GM23338 (cell line): ENCODE data around the gene NAP1L4. TPM values are rescaled to one million over a fixed set of nuclear protein-coding genes. Genes with fewer than 3 reads are reported as not detected.

ENCODE experiments used
- ATAC-seq: fragments of 200-7000 bp; cut with Tn5 transposase; 3 replicates; pipeline ENCODE4 v1.9.1; 2020
- DNase-seq: peaks from one replicate; pipeline ENCODE4 v3.0.0-alpha.2; 2015; ENCODE audit warnings: low spot score
- H2AFZ ChIP-seq: fragments of 200-600 bp; sonication (generic); 2 replicates; pipeline ENCODE4 v1.8.0; 2016; ENCODE audit warnings: antibody characterized with exemption, mild to moderate bottlenecking, moderate library complexity
- H3F3A ChIP-seq: fragments of 200-600 bp; sonication (generic); replicated peaks from 2 replicates; pipeline ENCODE4 v1.8.0; 2017; ENCODE audit warnings: antibody characterized with exemption, mixed run types, low read depth
- H3K27ac ChIP-seq: fragments of 200-600 bp; sonication (generic); 2 replicates; pipeline ENCODE4 v1.6.1; 2016; ENCODE audit warnings: low read depth
- H3K27me3 ChIP-seq: fragments of 200-600 bp; sonication (generic); 2 replicates; pipeline ENCODE4 v1.8.0; 2016; ENCODE audit warnings: mild to moderate bottlenecking, mixed run types, moderate library complexity; ENCODE audit not compliant: insufficient read depth
- H3K36me3 ChIP-seq: fragments of 200-600 bp; sonication (generic); 2 replicates; pipeline ENCODE4 v1.8.0; 2016; ENCODE audit warnings: mild to moderate bottlenecking; ENCODE audit not compliant: insufficient read depth
- H3K4me1 ChIP-seq: fragments of 200-600 bp; sonication (generic); 2 replicates; pipeline ENCODE4 v1.8.0; 2016; ENCODE audit warnings: mild to moderate bottlenecking, moderate library complexity; ENCODE audit not compliant: insufficient read depth
- H3K4me2 ChIP-seq: fragments of 200-600 bp; sonication (generic); 2 replicates; pipeline ENCODE4 v1.7.1; 2017; ENCODE audit warnings: mixed run types
- H3K4me3 ChIP-seq: fragments of 200-600 bp; sonication (generic); 2 replicates; pipeline ENCODE4 v1.6.1; 2016; ENCODE audit warnings: mixed run types
- H3K79me2 ChIP-seq: fragments of 200-600 bp; sonication (generic); replicated peaks from 2 replicates; pipeline ENCODE4 v1.8.0; 2017; ENCODE audit warnings: mild to moderate bottlenecking; ENCODE audit not compliant: insufficient read depth
- H3K9me2 ChIP-seq: fragments of 200-600 bp; sonication (generic); 2 replicates; pipeline ENCODE4 v1.8.0; 2017; ENCODE audit not compliant: insufficient read depth
- H4K20me1 ChIP-seq: fragments of 200-600 bp; sonication (generic); replicated peaks from 2 replicates; pipeline ENCODE4 v1.8.0; 2017; ENCODE audit warnings: mild to moderate bottlenecking; ENCODE audit not compliant: insufficient read depth
- H3K27ac Mint-ChIP-seq: 2 replicates; pipeline ENCODE4 v1.8.0; 2020; ENCODE audit warnings: inconsistent platforms, mild to moderate bottlenecking, moderate library complexity, mixed read lengths
- H3K27me3 Mint-ChIP-seq: 3 replicates; pipeline ENCODE4 v1.8.0; 2022; ENCODE audit warnings: low read depth, mild to moderate bottlenecking, moderate library complexity, mixed read lengths, inconsistent platforms; ENCODE audit not compliant: insufficient read depth, poor library complexity
- H3K36me3 Mint-ChIP-seq: 3 replicates; pipeline ENCODE4 v1.8.0; 2021; ENCODE audit warnings: low read depth, mild to moderate bottlenecking, inconsistent platforms, moderate library complexity, mixed read lengths
- H3K4me1 Mint-ChIP-seq: 3 replicates; pipeline ENCODE4 v1.8.0; 2020; ENCODE audit warnings: mild to moderate bottlenecking, inconsistent platforms, mixed read lengths
- H3K4me3 Mint-ChIP-seq: 3 replicates; pipeline ENCODE4 v1.8.0; 2021; ENCODE audit warnings: moderate library complexity, mild to moderate bottlenecking, inconsistent platforms, mixed read lengths
- H3K9me3 Mint-ChIP-seq: 3 replicates; pipeline ENCODE4 v1.8.0; 2020; ENCODE audit warnings: moderate library complexity, mild to moderate bottlenecking, inconsistent platforms, mixed read lengths
- CREB1 ChIP-seq: fragments of 250-450 bp; sonication (Bioruptor Pico); IDR thresholded peaks from 2 replicates; pipeline ENCODE4 v1.5.0; 2020; ENCODE audit warnings: low read depth, mild to moderate bottlenecking, moderate library complexity
- EZH2 ChIP-seq: fragments of 200-600 bp; sonication (generic); IDR thresholded peaks from one replicate; pipeline ENCODE4 v1.8.0; 2017; ENCODE audit warnings: antibody characterized with exemption, mild to moderate bottlenecking, low read depth; ENCODE audit not compliant: unreplicated experiment
- EZH2phosphoT487 ChIP-seq: fragments of 200-600 bp; sonication (generic); IDR thresholded peaks from one replicate; pipeline ENCODE4 v1.8.1; 2018; ENCODE audit warnings: antibody characterized with exemption; ENCODE audit not compliant: unreplicated experiment
- JUNB ChIP-seq: IDR thresholded peaks from one replicate; pipeline ENCODE4 v1.6.1; 2016; ENCODE audit warnings: antibody characterized with exemption; ENCODE audit not compliant: unreplicated experiment
- NANOG ChIP-seq: IDR thresholded peaks from 2 replicates; pipeline ENCODE4 v1.6.1; 2016; ENCODE audit warnings: antibody characterized with exemption, borderline replicate concordance
- POLR2AphosphoS5 ChIP-seq: IDR thresholded peaks from 2 replicates; pipeline ENCODE4 v1.6.1; 2016; ENCODE audit warnings: antibody characterized with exemption, low read depth
- STAT1 ChIP-seq: IDR thresholded peaks from one replicate; pipeline ENCODE4 v1.6.1; 2016; ENCODE audit warnings: antibody characterized with exemption; ENCODE audit not compliant: unreplicated experiment
- ZNF114 ChIP-seq: fragments of 250-450 bp; sonication (Bioruptor Pico); IDR thresholded peaks from 2 replicates; pipeline ENCODE4 v1.5.0; 2020; ENCODE audit warnings: mild to moderate bottlenecking, moderate library complexity
- ZNF331 ChIP-seq: fragments of 250-450 bp; sonication (Bioruptor Pico); IDR thresholded peaks from 2 replicates; pipeline ENCODE4 v1.5.0; 2020; ENCODE audit warnings: low read depth, mild to moderate bottlenecking, moderate library complexity
- polyA plus RNA-seq: library from polyadenylated mRNA; unstranded; fragments of >200 nt; fragmentation: Nextera tagmentation; extraction: Ambion mirVana; gene quantifications from 2 replicates; pipeline ENCODE4 v1.2.1, GENCODE V29; 2016
- total RNA-seq: library from RNA; depleted of rRNA; stranded (reverse); fragments of >200 nt; shearing (Covaris generic); gene quantifications from 2 replicates; pipeline ENCODE4 v1.2.3, GENCODE V29; 2014
- TF ChIP-seq, protein P1 (sequence below): fragments of 250-450 bp; sonication (Bioruptor Pico); IDR thresholded peaks from 2 replicates; pipeline ENCODE4 v1.5.0; 2020; ENCODE audit warnings: mild to moderate bottlenecking, moderate library complexity
- TF ChIP-seq, protein P2 (sequence below): IDR thresholded peaks from one replicate; pipeline ENCODE4 v1.6.1; 2018; ENCODE audit warnings: antibody characterized with exemption; ENCODE audit not compliant: unreplicated experiment
- TF ChIP-seq, protein P3 (sequence below), 2 experiments: fragments of 200-600 bp in 1 of 2; sonication (generic) in 1 of 2; conservative IDR thresholded peaks; 2 replicates each; pipeline versions ENCODE4 v1.5.1 to v1.6.1; 2016 to 2017; ENCODE audit warnings: antibody characterized with exemption in 2 of 2, low read depth in 2 of 2, mild to moderate bottlenecking in 2 of 2, moderate library complexity in 1 of 2
- TF ChIP-seq, protein P4 (sequence below): IDR thresholded peaks from 2 replicates; pipeline ENCODE4 v1.6.1; 2016; ENCODE audit warnings: antibody characterized with exemption

NAP1L4 gene
- total and polyA plus RNA-seq, 2 experiments from 2014 or later = 181 to 189 TPM

DNA sequence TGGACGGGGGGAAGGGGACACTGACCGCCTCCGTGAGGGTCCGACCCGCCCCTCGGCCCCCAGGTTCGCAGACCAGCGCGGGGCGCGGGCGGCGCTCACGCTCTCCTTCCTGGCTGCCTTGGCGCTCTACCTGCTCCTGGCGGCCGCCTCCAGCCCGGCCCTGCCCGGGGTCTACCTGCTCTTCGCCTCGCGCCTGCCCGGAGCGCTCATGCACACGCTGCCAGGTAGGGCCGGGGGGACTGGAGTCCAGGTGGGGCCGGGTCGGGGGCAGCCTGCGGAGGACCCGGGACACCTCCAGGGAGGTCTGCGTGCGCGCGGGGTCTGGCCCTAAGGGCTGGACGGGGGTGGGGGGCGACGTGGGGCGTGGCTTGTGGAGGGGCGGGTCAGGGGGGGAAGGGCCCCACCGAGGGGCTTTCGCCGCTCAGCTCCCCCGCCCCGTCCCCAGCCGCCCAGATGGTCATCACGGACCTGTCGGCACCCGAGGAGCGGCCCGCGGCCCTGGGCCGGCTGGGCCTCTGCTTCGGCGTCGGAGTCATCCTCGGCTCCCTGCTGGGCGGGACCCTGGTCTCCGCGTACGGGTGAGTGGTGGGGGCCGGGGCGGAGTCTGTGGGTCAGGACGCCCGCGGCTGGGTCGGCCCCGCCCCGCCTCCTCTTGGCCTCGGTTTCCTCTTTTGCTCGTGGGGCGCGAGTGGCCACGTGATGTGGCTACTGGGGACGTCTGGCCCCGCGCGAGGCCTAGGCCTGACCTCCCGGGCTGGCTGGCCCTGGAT, 82.8 kb downstream of the NAP1L4 start:
- peak; percentile 38 for ATAC-seq

More for the DNA sequence above, 82.8 kb downstream of the NAP1L4 start:
- Histone ChIP-seq H3K36me3 (no peaks in the 10 kb centered on the region), H2AFZ (no peak overlapping the region), H3K27ac (no peak overlapping the region), H3K9me2 (no peaks in the 10 kb centered on the region), H3K4me3 (peak overlapping the region; percentile 28; the same call in 1 of the 2 replicates), H4K20me1 (no peaks in the 10 kb centered on the region), H3K79me2 (no peaks in the 10 kb centered on the region), H3F3A (0 out of 2 replicates have a peak, but pooled peaks cover 3% of the 10 kb centered on the region), H3K4me2 (no peak overlapping the region), H3K4me1 (no peaks in the 10 kb centered on the region), H3K27me3 (no peaks in the 10 kb centered on the region)
- DNase-seq = peak; percentile 48
- Mint-ChIP-seq H3K27me3 (peaks cover 20% of the 10 kb centered on the region), H3K9me3 (peaks cover 14% of the 10 kb centered on the region; the same call in 2 of the 3 replicates), H3K36me3 (peaks cover 16% of the 10 kb centered on the region), H3K4me3 (no peak overlapping the region), H3K27ac (no peak overlapping the region), H3K4me1 (peaks cover 17% of the 10 kb centered on the region)
- TF ChIP-seq CREB1 (CRISPR knock-in tag) = no peak
- no peak for TF ChIP-seq ZNF114 (CRISPR knock-in tag)
- TF ChIP-seq EZH2phosphoT487 = no peak
- TF ChIP-seq EZH2 = no peak
- TF ChIP-seq POLR2AphosphoS5 = no peak
- TF ChIP-seq, protein P1, sequence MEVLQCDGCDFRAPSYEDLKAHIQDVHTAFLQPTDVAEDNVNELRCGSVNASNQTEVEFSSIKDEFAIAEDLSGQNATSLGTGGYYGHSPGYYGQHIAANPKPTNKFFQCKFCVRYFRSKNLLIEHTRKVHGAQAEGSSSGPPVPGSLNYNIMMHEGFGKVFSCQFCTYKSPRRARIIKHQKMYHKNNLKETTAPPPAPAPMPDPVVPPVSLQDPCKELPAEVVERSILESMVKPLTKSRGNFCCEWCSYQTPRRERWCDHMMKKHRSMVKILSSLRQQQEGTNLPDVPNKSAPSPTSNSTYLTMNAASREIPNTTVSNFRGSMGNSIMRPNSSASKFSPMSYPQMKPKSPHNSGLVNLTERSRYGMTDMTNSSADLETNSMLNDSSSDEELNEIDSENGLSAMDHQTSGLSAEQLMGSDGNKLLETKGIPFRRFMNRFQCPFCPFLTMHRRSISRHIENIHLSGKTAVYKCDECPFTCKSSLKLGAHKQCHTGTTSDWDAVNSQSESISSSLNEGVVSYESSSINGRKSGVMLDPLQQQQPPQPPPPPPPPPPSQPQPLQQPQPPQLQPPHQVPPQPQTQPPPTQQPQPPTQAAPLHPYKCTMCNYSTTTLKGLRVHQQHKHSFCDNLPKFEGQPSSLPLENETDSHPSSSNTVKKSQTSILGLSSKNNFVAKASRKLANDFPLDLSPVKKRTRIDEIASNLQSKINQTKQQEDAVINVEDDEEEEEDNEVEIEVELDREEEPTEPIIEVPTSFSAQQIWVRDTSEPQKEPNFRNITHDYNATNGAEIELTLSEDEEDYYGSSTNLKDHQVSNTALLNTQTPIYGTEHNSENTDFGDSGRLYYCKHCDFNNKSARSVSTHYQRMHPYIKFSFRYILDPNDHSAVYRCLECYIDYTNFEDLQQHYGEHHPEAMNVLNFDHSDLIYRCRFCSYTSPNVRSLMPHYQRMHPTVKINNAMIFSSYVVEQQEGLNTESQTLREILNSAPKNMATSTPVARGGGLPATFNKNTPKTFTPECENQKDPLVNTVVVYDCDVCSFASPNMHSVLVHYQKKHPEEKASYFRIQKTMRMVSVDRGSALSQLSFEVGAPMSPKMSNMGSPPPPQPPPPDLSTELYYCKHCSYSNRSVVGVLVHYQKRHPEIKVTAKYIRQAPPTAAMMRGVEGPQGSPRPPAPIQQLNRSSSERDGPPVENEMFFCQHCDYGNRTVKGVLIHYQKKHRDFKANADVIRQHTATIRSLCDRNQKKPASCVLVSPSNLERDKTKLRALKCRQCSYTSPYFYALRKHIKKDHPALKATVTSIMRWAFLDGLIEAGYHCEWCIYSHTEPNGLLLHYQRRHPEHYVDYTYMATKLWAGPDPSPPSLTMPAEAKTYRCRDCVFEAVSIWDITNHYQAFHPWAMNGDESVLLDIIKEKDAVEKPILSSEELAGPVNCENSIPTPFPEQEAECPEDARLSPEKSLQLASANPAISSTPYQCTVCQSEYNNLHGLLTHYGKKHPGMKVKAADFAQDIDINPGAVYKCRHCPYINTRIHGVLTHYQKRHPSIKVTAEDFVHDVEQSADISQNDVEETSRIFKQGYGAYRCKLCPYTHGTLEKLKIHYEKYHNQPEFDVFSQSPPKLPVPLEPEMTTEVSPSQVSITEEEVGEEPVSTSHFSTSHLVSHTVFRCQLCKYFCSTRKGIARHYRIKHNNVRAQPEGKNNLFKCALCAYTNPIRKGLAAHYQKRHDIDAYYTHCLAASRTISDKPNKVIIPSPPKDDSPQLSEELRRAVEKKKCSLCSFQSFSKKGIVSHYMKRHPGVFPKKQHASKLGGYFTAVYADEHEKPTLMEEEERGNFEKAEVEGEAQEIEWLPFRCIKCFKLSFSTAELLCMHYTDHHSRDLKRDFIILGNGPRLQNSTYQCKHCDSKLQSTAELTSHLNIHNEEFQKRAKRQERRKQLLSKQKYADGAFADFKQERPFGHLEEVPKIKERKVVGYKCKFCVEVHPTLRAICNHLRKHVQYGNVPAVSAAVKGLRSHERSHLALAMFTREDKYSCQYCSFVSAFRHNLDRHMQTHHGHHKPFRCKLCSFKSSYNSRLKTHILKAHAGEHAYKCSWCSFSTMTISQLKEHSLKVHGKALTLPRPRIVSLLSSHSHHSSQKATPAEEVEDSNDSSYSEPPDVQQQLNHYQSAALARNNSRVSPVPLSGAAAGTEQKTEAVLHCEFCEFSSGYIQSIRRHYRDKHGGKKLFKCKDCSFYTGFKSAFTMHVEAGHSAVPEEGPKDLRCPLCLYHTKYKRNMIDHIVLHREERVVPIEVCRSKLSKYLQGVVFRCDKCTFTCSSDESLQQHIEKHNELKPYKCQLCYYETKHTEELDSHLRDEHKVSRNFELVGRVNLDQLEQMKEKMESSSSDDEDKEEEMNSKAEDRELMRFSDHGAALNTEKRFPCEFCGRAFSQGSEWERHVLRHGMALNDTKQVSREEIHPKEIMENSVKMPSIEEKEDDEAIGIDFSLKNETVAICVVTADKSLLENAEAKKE (CRISPR knock-in tag) = no peak
- no peak for TF ChIP-seq STAT1
- TF ChIP-seq, protein P2, sequence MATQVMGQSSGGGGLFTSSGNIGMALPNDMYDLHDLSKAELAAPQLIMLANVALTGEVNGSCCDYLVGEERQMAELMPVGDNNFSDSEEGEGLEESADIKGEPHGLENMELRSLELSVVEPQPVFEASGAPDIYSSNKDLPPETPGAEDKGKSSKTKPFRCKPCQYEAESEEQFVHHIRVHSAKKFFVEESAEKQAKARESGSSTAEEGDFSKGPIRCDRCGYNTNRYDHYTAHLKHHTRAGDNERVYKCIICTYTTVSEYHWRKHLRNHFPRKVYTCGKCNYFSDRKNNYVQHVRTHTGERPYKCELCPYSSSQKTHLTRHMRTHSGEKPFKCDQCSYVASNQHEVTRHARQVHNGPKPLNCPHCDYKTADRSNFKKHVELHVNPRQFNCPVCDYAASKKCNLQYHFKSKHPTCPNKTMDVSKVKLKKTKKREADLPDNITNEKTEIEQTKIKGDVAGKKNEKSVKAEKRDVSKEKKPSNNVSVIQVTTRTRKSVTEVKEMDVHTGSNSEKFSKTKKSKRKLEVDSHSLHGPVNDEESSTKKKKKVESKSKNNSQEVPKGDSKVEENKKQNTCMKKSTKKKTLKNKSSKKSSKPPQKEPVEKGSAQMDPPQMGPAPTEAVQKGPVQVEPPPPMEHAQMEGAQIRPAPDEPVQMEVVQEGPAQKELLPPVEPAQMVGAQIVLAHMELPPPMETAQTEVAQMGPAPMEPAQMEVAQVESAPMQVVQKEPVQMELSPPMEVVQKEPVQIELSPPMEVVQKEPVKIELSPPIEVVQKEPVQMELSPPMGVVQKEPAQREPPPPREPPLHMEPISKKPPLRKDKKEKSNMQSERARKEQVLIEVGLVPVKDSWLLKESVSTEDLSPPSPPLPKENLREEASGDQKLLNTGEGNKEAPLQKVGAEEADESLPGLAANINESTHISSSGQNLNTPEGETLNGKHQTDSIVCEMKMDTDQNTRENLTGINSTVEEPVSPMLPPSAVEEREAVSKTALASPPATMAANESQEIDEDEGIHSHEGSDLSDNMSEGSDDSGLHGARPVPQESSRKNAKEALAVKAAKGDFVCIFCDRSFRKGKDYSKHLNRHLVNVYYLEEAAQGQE = no peak
- no peak for TF ChIP-seq JUNB
- TF ChIP-seq NANOG = no peak
- TF ChIP-seq, protein P3, sequence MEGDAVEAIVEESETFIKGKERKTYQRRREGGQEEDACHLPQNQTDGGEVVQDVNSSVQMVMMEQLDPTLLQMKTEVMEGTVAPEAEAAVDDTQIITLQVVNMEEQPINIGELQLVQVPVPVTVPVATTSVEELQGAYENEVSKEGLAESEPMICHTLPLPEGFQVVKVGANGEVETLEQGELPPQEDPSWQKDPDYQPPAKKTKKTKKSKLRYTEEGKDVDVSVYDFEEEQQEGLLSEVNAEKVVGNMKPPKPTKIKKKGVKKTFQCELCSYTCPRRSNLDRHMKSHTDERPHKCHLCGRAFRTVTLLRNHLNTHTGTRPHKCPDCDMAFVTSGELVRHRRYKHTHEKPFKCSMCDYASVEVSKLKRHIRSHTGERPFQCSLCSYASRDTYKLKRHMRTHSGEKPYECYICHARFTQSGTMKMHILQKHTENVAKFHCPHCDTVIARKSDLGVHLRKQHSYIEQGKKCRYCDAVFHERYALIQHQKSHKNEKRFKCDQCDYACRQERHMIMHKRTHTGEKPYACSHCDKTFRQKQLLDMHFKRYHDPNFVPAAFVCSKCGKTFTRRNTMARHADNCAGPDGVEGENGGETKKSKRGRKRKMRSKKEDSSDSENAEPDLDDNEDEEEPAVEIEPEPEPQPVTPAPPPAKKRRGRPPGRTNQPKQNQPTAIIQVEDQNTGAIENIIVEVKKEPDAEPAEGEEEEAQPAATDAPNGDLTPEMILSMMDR (conservative IDR thresholded peaks at IDR 0.05; ENCODE audit: low read depth in 2 of 2) = no peak
- no peak for TF ChIP-seq ZNF331 (CRISPR knock-in tag)
- TF ChIP-seq, protein P4, sequence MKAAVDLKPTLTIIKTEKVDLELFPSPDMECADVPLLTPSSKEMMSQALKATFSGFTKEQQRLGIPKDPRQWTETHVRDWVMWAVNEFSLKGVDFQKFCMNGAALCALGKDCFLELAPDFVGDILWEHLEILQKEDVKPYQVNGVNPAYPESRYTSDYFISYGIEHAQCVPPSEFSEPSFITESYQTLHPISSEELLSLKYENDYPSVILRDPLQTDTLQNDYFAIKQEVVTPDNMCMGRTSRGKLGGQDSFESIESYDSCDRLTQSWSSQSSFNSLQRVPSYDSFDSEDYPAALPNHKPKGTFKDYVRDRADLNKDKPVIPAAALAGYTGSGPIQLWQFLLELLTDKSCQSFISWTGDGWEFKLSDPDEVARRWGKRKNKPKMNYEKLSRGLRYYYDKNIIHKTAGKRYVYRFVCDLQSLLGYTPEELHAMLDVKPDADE = no peak
